Hepatocyte (in vitro differentiated cells): ENCODE data around the gene PRKG1. TPM values are rescaled to one million over a fixed set of nuclear protein-coding genes. Genes with fewer than 3 reads are reported as not detected.

Source experiments
- DNase-seq: peaks from one replicate; pipeline ENCODE4 v3.0.0-alpha.2; 2016; ENCODE audit warnings: low spot score
- H2AFZ ChIP-seq: fragments of 200-600 bp; sonication (generic); 2 replicates; pipeline ENCODE4 v1.6.0; 2016; ENCODE audit warnings: antibody characterized with exemption, mild to moderate bottlenecking
- H3K27ac ChIP-seq: fragments of 200-600 bp; sonication (generic); 2 replicates; pipeline ENCODE4 v1.5.1; 2016; ENCODE audit warnings: mild to moderate bottlenecking
- H3K27me3 ChIP-seq: fragments of 200-600 bp; sonication (generic); 2 replicates; pipeline ENCODE4 v1.6.1; 2016
- H3K36me3 ChIP-seq: fragments of 200-600 bp; sonication (generic); replicated peaks from 2 replicates; pipeline ENCODE4 v1.5.1; 2016; ENCODE audit warnings: low read depth; ENCODE audit not compliant: insufficient read depth
- H3K4me1 ChIP-seq: fragments of 200-600 bp; sonication (generic); 2 replicates; pipeline ENCODE4 v1.5.1; 2016; ENCODE audit warnings: mild to moderate bottlenecking, moderate library complexity; ENCODE audit not compliant: insufficient read depth
- H3K4me2 ChIP-seq: fragments of 200-600 bp; sonication (generic); 2 replicates; pipeline ENCODE4 v1.6.0; 2016
- H3K4me3 ChIP-seq: fragments of 200-600 bp; sonication (generic); 2 replicates; pipeline ENCODE4 v1.5.1; 2016; ENCODE audit warnings: mild to moderate bottlenecking
- H3K79me2 ChIP-seq: fragments of 200-600 bp; sonication (generic); 2 replicates; pipeline ENCODE4 v1.6.0; 2017; ENCODE audit warnings: mild to moderate bottlenecking
- H3K9me2 ChIP-seq: fragments of 200-600 bp; sonication (generic); replicated peaks from 2 replicates; pipeline ENCODE4 v1.6.0; 2017; ENCODE audit warnings: mild to moderate bottlenecking; ENCODE audit not compliant: insufficient read depth
- H3K9me3 ChIP-seq: fragments of 200-600 bp; sonication (generic); 2 replicates; pipeline ENCODE4 v1.5.1; 2016; ENCODE audit warnings: low read depth, mild to moderate bottlenecking
- H4K20me1 ChIP-seq: fragments of 200-600 bp; sonication (generic); 2 replicates; pipeline ENCODE4 v1.6.0; 2016; ENCODE audit warnings: mild to moderate bottlenecking; ENCODE audit not compliant: insufficient read depth, poor library complexity, severe bottlenecking
- EZH2 ChIP-seq: fragments of 200-600 bp; sonication (generic); IDR thresholded peaks from 2 replicates; pipeline ENCODE4 v1.6.1; 2016; ENCODE audit warnings: antibody characterized with exemption, mild to moderate bottlenecking, borderline replicate concordance
- EZH2phosphoT487 ChIP-seq: fragments of 200-600 bp; sonication (generic); IDR thresholded peaks from one replicate; pipeline ENCODE4 v1.6.1; 2018; ENCODE audit warnings: antibody characterized with exemption, mild to moderate bottlenecking, low read depth, moderate library complexity; ENCODE audit not compliant: unreplicated experiment, severe bottlenecking
- WGBS: methylation state at CpG from one replicate; pipeline ENCODE4 v1.1.6; 2016; ENCODE audit warnings: low lambda C conversion rate; ENCODE audit errors: missing lambda C conversion rate; 5-methylcytosine and 5-hydroxymethylcytosine counted together
- polyA plus RNA-seq: library from polyadenylated mRNA; unstranded; fragments of >200 nt; fragmentation: Nextera tagmentation; extraction: Ambion mirVana; gene quantifications from 2 replicates; pipeline ENCODE4 v1.2.1, GENCODE V29; 2016
- total RNA-seq: library from RNA; depleted of rRNA; stranded (reverse); fragments of >200 nt; gene quantifications from 2 replicates; pipeline ENCODE4 v1.2.3, GENCODE V29; 2014
- TF ChIP-seq, protein P1 (sequence below): fragments of 200-600 bp; sonication (generic); IDR thresholded peaks from 2 replicates; pipeline ENCODE4 v1.5.1; 2016; ENCODE audit warnings: antibody characterized with exemption, mild to moderate bottlenecking; ENCODE audit not compliant: poor library complexity

The PRKG1 gene
- total and polyA plus RNA-seq, 2 experiments from 2014 or later: 4.0 to 8.1 TPM

DNA sequence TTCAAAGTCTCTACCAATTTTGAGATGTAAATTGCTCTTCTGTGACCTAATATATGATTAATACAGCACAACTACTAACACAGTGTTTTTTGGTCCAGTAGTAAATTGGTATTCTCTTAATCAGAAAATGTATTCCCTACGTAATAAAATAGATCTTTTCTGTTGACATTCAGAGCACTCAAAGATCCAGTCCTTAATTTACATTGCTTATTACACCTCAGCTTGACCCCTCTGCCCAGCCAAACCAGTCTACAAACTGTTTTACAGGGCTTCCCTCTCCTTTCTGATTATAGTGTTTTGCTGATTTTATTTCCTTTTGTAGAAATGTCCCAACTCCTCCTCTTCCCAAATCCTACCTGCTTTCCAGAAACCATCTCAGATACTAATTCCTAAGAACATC lies 293.4 kb downstream of the PRKG1 start:
- Histone ChIP-seq H3K27ac (no peak overlapping the region), H3K79me2 (no peaks in the 10 kb centered on the region), H3K4me3 (no peak overlapping the region), H2AFZ (no peak overlapping the region), H3K9me2 (no peaks in the 10 kb centered on the region), H4K20me1 (no peaks in the 10 kb centered on the region), H3K27me3 (no peaks in the 10 kb centered on the region), H3K4me1 (no peaks in the 10 kb centered on the region), H3K9me3 (no peaks in the 10 kb centered on the region), H3K4me2 (peak overlapping the region; percentile 57), H3K36me3 (no peaks in the 10 kb centered on the region)
- no peak for DNase-seq
- no peak for TF ChIP-seq EZH2phosphoT487
- TF ChIP-seq, protein P1, sequence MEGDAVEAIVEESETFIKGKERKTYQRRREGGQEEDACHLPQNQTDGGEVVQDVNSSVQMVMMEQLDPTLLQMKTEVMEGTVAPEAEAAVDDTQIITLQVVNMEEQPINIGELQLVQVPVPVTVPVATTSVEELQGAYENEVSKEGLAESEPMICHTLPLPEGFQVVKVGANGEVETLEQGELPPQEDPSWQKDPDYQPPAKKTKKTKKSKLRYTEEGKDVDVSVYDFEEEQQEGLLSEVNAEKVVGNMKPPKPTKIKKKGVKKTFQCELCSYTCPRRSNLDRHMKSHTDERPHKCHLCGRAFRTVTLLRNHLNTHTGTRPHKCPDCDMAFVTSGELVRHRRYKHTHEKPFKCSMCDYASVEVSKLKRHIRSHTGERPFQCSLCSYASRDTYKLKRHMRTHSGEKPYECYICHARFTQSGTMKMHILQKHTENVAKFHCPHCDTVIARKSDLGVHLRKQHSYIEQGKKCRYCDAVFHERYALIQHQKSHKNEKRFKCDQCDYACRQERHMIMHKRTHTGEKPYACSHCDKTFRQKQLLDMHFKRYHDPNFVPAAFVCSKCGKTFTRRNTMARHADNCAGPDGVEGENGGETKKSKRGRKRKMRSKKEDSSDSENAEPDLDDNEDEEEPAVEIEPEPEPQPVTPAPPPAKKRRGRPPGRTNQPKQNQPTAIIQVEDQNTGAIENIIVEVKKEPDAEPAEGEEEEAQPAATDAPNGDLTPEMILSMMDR: no peak
- no peak for TF ChIP-seq EZH2
- WGBS: 79% methylated on average over 1 of the region's 1 CpG

DNA sequence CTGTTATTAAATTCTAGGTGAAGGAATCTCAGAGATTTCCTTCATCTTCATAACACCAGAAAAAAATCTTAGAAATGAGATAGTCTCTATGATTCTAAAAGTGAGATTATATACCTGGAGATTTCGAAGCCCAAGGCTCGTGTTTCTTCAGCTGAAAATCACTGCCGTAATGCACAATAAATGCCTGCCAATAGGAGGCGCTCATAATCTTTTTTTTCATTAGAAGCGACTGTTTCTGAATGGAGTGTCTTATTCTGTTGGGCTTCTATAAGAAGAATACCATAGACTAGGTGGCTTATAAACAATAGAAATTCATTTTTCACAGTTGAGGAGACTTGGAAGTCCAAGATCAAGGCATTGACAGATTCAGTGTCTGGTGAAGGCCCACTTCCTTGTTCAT lies 294.7 kb downstream of the PRKG1 start:
- H3K79me2 ChIP-seq: no peaks in the 10 kb centered on the region
- no peaks in the 10 kb centered on the region for H3K27me3 ChIP-seq
- H2AFZ ChIP-seq: no peak overlapping the region
- H3K36me3 ChIP-seq: no peaks in the 10 kb centered on the region
- no peaks in the 10 kb centered on the region for H3K9me3 ChIP-seq
- no peak overlapping the region for H3K27ac ChIP-seq
- DNase-seq: no peak
- TF ChIP-seq, protein P1: no peak
- TF ChIP-seq EZH2 (no peak), EZH2phosphoT487 (no peak)
- WGBS: 79% methylated on average over 5 of the region's 5 CpGs
- H4K20me1 ChIP-seq: no peaks in the 10 kb centered on the region
- H3K4me1 ChIP-seq: no peaks in the 10 kb centered on the region
- no peak overlapping the region for H3K4me2 ChIP-seq
- H3K9me2 ChIP-seq: no peaks in the 10 kb centered on the region
- no peak overlapping the region for H3K4me3 ChIP-seq

DNA sequence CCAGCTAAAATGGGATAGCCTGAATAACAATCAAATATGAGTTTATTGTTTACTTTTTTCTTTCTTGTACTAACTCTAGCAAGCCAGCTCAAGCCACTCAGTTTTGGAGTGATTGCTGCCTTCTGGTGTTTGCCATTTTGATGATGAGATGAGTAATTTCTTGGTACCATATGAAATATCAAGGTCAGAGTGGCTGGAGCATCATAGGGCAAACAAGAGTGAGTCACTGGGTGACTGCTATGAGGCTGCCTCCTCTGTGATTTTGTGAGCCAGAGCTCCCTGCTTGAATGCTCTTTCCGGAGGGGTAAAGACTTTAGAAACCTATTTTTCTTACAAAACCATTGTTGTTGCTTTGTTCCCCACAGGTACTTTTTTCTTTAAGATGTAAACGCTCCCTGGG lies 295.6 kb downstream of the PRKG1 start:
- DNase-seq: no peak
- Histone ChIP-seq H2AFZ (no peak overlapping the region), H3K9me2 (no peaks in the 10 kb centered on the region), H3K4me3 (no peak overlapping the region), H3K27me3 (no peaks in the 10 kb centered on the region), H3K27ac (no peak overlapping the region), H3K4me1 (no peaks in the 10 kb centered on the region), H3K79me2 (no peaks in the 10 kb centered on the region), H3K9me3 (no peaks in the 10 kb centered on the region), H3K36me3 (no peaks in the 10 kb centered on the region), H4K20me1 (no peaks in the 10 kb centered on the region), H3K4me2 (no peak overlapping the region)
- TF ChIP-seq, protein P1: no peak
- TF ChIP-seq EZH2 (no peak), EZH2phosphoT487 (no peak)
- 85% methylated on average over 2 of the region's 2 CpGs for WGBS

DNA sequence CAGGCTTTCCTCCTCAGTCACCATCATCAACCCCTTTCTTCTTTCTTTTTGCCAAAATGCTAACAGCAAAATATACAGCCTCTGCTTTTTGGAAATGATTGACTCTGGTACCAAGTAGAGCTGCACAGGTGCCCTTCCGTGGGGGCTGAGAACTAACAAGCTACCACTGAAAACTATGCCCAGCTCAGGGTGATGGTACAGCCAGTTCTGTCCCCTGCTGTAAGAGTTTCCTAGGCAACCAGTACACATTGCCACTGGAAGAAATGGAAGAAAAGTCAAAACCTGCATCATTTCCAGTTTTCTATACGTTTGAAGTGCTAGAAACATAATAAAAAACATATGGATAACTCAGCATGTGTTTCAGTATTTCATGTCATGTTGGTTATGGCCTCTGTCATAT lies 297.5 kb downstream of the PRKG1 start:
- Histone ChIP-seq H3K4me3 (no peak overlapping the region), H3K4me1 (no peaks in the 10 kb centered on the region), H3K27me3 (no peaks in the 10 kb centered on the region), H3K27ac (no peak overlapping the region), H2AFZ (no peak overlapping the region), H4K20me1 (no peaks in the 10 kb centered on the region), H3K79me2 (no peaks in the 10 kb centered on the region), H3K36me3 (no peaks in the 10 kb centered on the region), H3K9me3 (no peaks in the 10 kb centered on the region), H3K9me2 (no peaks in the 10 kb centered on the region), H3K4me2 (no peak overlapping the region)
- no peak for TF ChIP-seq EZH2phosphoT487
- TF ChIP-seq EZH2: no peak
- TF ChIP-seq, protein P1: no peak
- WGBS: 67% methylated on average over 2 of the region's 2 CpGs
- no peak for DNase-seq
